MCF 10A (cell line): ENCODE data around the gene JMJD6. TPM values are rescaled to one million over a fixed set of nuclear protein-coding genes. Genes with fewer than 3 reads are reported as not detected.
A peak's percentile ranks its signal among the peaks of the same experiment; 100 is the strongest.

Source experiments
- BruUV-seq: library from RNA; stranded (reverse); fragments of 400-500 nt; replicated peaks from 2 replicates; lab custom pipeline; 2021; lab: Mats Ljungman, UMichigan
- CTCF ChIA-PET: fragments of 300-600 bp; sonication (Branson Sonifier 250); formaldehyde crosslinking; extraction: SDS; loops from one replicate; lab custom pipeline; 2021; ENCODE audit warnings: antibody characterized with exemption, inconsistent platforms; lab: Yijun Ruan, JAX
- POLR2A ChIA-PET: fragments of 300-600, 350-650 bp; sonication (Branson Sonifier 250); formaldehyde crosslinking; extraction: SDS; loops from one replicate; lab custom pipeline; 2020; ENCODE audit warnings: antibody characterized with exemption, inconsistent platforms; lab: Yijun Ruan, JAX
- DNase-seq: peaks from one replicate; pipeline ENCODE4 v3.0.0-alpha.2; 2018; ENCODE audit not compliant: unreplicated experiment
- H3K27ac Mint-ChIP-seq: one replicate; pipeline ENCODE4 v1.8.0; 2022; ENCODE audit warnings: mild to moderate bottlenecking, low read depth, mixed read lengths; ENCODE audit not compliant: unreplicated experiment
- H3K27me3 Mint-ChIP-seq: one replicate; pipeline ENCODE4 v1.8.0; 2022; ENCODE audit warnings: mixed read lengths; ENCODE audit not compliant: insufficient read depth, unreplicated experiment
- H3K36me3 Mint-ChIP-seq: one replicate; pipeline ENCODE4 v1.8.0; 2022; ENCODE audit warnings: mild to moderate bottlenecking, moderate library complexity, mixed read lengths; ENCODE audit not compliant: insufficient read depth, unreplicated experiment
- H3K4me1 Mint-ChIP-seq: one replicate; pipeline ENCODE4 v1.8.0; 2022; ENCODE audit warnings: mixed read lengths; ENCODE audit not compliant: insufficient read depth, unreplicated experiment
- H3K4me3 Mint-ChIP-seq: one replicate; pipeline ENCODE4 v1.8.0; 2022; ENCODE audit warnings: mild to moderate bottlenecking, moderate library complexity, mixed read lengths; ENCODE audit not compliant: unreplicated experiment
- H3K9me3 Mint-ChIP-seq: one replicate; pipeline ENCODE4 v1.8.0; 2022; ENCODE audit warnings: mixed read lengths; ENCODE audit not compliant: unreplicated experiment
- CTCF ChIP-seq: fragments of 200-600 bp; IDR thresholded peaks from one replicate; pipeline ENCODE4 v1.8.0; 2022; ENCODE audit warnings: antibody characterized with exemption, mild to moderate bottlenecking; ENCODE audit not compliant: unreplicated experiment
- intact Hi-C: fragments of 100-400 bp; cut with micrococcal nuclease; formaldehyde crosslinking; loops from 2 replicates; pipeline ENCODE4 v1.14.1; 2022
- total RNA-seq: library from RNA; stranded (reverse); gene quantifications from 2 replicates; pipeline ENCODE4 v1.2.3, GENCODE V29; 2022

Gene JMJD6
- total RNA-seq, 1 experiment from 2014 or later, result 29.4 TPM

GRCh38 chr17:76682296-76682695 is 44.1 kb downstream of the JMJD6 start:
- Mint-ChIP-seq H3K27ac (no peak overlapping the region), H3K4me1 (peaks cover 5% of the 10 kb centered on the region), H3K4me3 (no peak overlapping the region), H3K36me3 (peaks cover 1% of the 10 kb centered on the region), H3K9me3 (no peaks in the 10 kb centered on the region), H3K27me3 (no peaks in the 10 kb centered on the region)
- BruUV-seq, result no TSS peak
- ChIA-PET POLR2A (interaction anchor here (1.3 kb wide), 1 partner anchor 115 kb away, joined by 3 read pairs; no protein-coding TSS in a partner anchor), CTCF (interaction anchor here (0.6 to 1.6 kb wide), 6 partner anchors 9 to 206 kb away, joined by 3 to 7 read pairs (median 4); no protein-coding TSS in a partner anchor)
- intact Hi-C loops, result loop anchor here (5.0 kb wide), 1 partner anchor 35 kb away; no protein-coding TSS in a partner anchor
- TF ChIP-seq CTCF, result no peak
- no peak for DNase-seq

- BruUV-seq, result no TSS peak
- Mint-ChIP-seq H3K4me1 (peaks cover 5% of the 10 kb centered on the region), H3K27me3 (no peaks in the 10 kb centered on the region), H3K27ac (no peak overlapping the region), H3K4me3 (no peak overlapping the region), H3K9me3 (no peaks in the 10 kb centered on the region), H3K36me3 (no peaks in the 10 kb centered on the region)
- ChIA-PET CTCF (interaction anchor here (0.6 to 2.1 kb wide), 20 partner anchors 9 to 1834 kb away, joined by 3 to 8 read pairs (median 4); no protein-coding TSS in a partner anchor), POLR2A (interaction anchor here (0.7 to 1.8 kb wide), 6 partner anchors 9 to 123 kb away, joined by 3 to 10 read pairs (median 3); no protein-coding TSS in a partner anchor)
- DNase-seq, result peak; percentile 69
- peak; percentile 65 for TF ChIP-seq CTCF
- intact Hi-C loops, result loop anchor here (5.0 kb wide), 1 partner anchor 36 kb away; no protein-coding TSS in a partner anchor
Observed at GRCh38 chr17:76681222-76682137, 44.9 kb downstream of the JMJD6 start.

GRCh38 chr17:76679239-76679638 is 47.2 kb downstream of the JMJD6 start:
- CTCF ChIA-PET, result no interaction called here
- no peak overlapping the region for H3K4me3 Mint-ChIP-seq
- TF ChIP-seq CTCF, result no peak
- H3K27ac Mint-ChIP-seq, result no peak overlapping the region
- H3K4me1 Mint-ChIP-seq, result peaks cover 5% of the 10 kb centered on the region
- no TSS peak for BruUV-seq
- H3K27me3 Mint-ChIP-seq, result no peaks in the 10 kb centered on the region
- intact Hi-C loops, result no loop called here
- H3K9me3 Mint-ChIP-seq, result no peaks in the 10 kb centered on the region
- H3K36me3 Mint-ChIP-seq, result no peaks in the 10 kb centered on the region
- POLR2A ChIA-PET, result no interaction called here
- DNase-seq, result no peak

GRCh38 chr17:76678330-76678729 is 48.1 kb downstream of the JMJD6 start:
- CTCF ChIA-PET, result no interaction called here

More at GRCh38 chr17:76678330-76678729, 48.1 kb downstream of the JMJD6 start:
- no peaks in the 10 kb centered on the region for H3K36me3 Mint-ChIP-seq
- no peak for TF ChIP-seq CTCF
- intact Hi-C loops, result no loop called here
- H3K9me3 Mint-ChIP-seq, result no peaks in the 10 kb centered on the region
- no peak overlapping the region for H3K27ac Mint-ChIP-seq
- H3K4me3 Mint-ChIP-seq, result no peak overlapping the region
- peaks cover 5% of the 10 kb centered on the region for H3K4me1 Mint-ChIP-seq
- no TSS peak for BruUV-seq
- H3K27me3 Mint-ChIP-seq, result no peaks in the 10 kb centered on the region
- POLR2A ChIA-PET, result interaction anchor here (0.6 kb wide), 1 partner anchor 215 kb away, joined by 3 read pairs; no protein-coding TSS in a partner anchor
- DNase-seq, result no peak
